ENCODE measurements around the gene IKBKE.

GRCh38 chr1:206521127-206521526, 50.9 kb downstream of the IKBKE start:
- TF ChIP-seq, protein P1, sequence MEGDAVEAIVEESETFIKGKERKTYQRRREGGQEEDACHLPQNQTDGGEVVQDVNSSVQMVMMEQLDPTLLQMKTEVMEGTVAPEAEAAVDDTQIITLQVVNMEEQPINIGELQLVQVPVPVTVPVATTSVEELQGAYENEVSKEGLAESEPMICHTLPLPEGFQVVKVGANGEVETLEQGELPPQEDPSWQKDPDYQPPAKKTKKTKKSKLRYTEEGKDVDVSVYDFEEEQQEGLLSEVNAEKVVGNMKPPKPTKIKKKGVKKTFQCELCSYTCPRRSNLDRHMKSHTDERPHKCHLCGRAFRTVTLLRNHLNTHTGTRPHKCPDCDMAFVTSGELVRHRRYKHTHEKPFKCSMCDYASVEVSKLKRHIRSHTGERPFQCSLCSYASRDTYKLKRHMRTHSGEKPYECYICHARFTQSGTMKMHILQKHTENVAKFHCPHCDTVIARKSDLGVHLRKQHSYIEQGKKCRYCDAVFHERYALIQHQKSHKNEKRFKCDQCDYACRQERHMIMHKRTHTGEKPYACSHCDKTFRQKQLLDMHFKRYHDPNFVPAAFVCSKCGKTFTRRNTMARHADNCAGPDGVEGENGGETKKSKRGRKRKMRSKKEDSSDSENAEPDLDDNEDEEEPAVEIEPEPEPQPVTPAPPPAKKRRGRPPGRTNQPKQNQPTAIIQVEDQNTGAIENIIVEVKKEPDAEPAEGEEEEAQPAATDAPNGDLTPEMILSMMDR (IDR thresholded peaks at IDR 0.05; ENCODE audit: poor library complexity, severe bottlenecking) = no peak
- TF ChIP-seq MXI1 (conservative IDR thresholded peaks at IDR 0.05; ENCODE audit: poor library complexity, severe bottlenecking) = no peak
- TF ChIP-seq REST (IDR thresholded peaks at IDR 0.05; ENCODE audit: borderline replicate concordance) = no peak
